GM12874 (cell line): ENCODE data around the gene COX4I1.

Source experiments
- CTCF ChIP-seq: IDR thresholded peaks from 2 replicates; pipeline ENCODE4 v1.5.1; 2011; ENCODE audit warnings: low read depth, mild to moderate bottlenecking, control low read depth, low read length, moderate library complexity; ENCODE audit not compliant: insufficient read depth

Gene COX4I1

GRCh38 chr16:85836706-85837582, 37.4 kb downstream of the COX4I1 start:
- no peak for TF ChIP-seq CTCF

GRCh38 chr16:85838381-85838780, 38.9 kb downstream of the COX4I1 start:
- no peak for TF ChIP-seq CTCF

GRCh38 chr16:85838876-85839585, 39.5 kb downstream of the COX4I1 start:
- TF ChIP-seq CTCF, result no peak

GRCh38 chr16:85839681-85840240, 40.3 kb downstream of the COX4I1 start:
- no peak for TF ChIP-seq CTCF

GRCh38 chr16:85840395-85840794, 40.9 kb downstream of the COX4I1 start:
- no peak for TF ChIP-seq CTCF

GRCh38 chr16:85840801-85841200, 41.3 kb downstream of the COX4I1 start:
- no peak for TF ChIP-seq CTCF

GRCh38 chr16:85842435-85842834, 42.9 kb downstream of the COX4I1 start:
- TF ChIP-seq CTCF, result no peak
